ENCODE results near the gene FBXO42. TPM values are rescaled to one million over a fixed set of nuclear protein-coding genes. Genes with fewer than 3 reads are reported as not detected.

Gene FBXO42
- total RNA-seq, 4 donors from 2014 or later, result 24.3 to 41.9 (median 31.9) TPM

DNA sequence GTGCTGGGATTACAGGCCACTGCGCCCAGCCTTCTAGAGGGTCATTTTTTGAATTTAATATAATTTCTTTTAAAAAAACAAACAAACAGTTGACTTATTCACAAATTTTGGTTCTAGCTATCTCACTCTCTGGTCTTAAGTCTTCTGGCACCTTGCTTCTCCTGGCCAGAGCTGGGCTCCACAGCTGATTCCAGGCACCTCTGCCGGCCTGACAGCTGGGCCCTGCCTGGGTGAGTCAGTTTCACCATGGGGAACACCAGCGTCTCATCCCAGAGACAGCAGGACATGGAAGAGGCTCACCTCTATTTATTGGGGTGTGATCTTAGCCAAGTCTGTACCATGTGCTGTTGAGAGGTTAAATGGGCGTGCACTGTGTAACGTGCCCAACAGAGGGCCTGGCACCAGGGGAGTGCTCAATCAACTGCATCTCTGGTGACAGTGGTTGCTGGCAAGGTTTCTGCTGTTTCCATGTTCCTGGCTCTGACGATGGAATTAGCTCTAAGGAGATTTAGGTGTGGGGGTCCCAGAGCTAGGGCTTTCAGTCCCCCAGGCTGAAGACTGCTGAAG, 116.3 kb downstream of the FBXO42 start:
- Histone ChIP-seq H3K27ac (peak overlapping the region; percentile 79 to 89 (median 79)), H3K9me3 (no peaks in the 10 kb centered on the region), H3K36me3 (no peaks in the 10 kb centered on the region), H3K27me3 (no peaks in the 10 kb centered on the region), H3K4me1 (peaks cover 7 to 24% of the 10 kb centered on the region in 2 donors), H3K4me3 (replicated peaks in 1 of 3) (peak overlapping the region in 1 of 3 donors; percentile 66)
- peak; percentile 83 to 84 for DNase-seq
- TF ChIP-seq POLR2A (IDR thresholded peaks at IDR 0.05), result peak in 1 of 2 donors; percentile 59
- TF ChIP-seq, protein P1, sequence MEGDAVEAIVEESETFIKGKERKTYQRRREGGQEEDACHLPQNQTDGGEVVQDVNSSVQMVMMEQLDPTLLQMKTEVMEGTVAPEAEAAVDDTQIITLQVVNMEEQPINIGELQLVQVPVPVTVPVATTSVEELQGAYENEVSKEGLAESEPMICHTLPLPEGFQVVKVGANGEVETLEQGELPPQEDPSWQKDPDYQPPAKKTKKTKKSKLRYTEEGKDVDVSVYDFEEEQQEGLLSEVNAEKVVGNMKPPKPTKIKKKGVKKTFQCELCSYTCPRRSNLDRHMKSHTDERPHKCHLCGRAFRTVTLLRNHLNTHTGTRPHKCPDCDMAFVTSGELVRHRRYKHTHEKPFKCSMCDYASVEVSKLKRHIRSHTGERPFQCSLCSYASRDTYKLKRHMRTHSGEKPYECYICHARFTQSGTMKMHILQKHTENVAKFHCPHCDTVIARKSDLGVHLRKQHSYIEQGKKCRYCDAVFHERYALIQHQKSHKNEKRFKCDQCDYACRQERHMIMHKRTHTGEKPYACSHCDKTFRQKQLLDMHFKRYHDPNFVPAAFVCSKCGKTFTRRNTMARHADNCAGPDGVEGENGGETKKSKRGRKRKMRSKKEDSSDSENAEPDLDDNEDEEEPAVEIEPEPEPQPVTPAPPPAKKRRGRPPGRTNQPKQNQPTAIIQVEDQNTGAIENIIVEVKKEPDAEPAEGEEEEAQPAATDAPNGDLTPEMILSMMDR (IDR thresholded peaks at IDR 0.05), result peak in 4 of 6 experiments; percentile 41 to 63 (median 44)
- intact Hi-C loops (cut with DNase I), result loop anchor here (5.0 kb wide), 1 partner anchor 34 kb away; no protein-coding TSS in a partner anchor
- 33 to 34% methylated on average over 6 of the region's 6 CpGs for WGBS, 2 donors

GRCh38 chr1:16235347-16235746, 116.9 kb downstream of the FBXO42 start:
- no peaks in the 10 kb centered on the region for H3K27me3 ChIP-seq
- intact Hi-C loops (cut with DNase I), result loop anchor here (5.0 kb wide), 1 partner anchor 33 kb away; no protein-coding TSS in a partner anchor
- TF ChIP-seq, protein P1 (IDR thresholded peaks at IDR 0.05), result no peak
- no peak for TF ChIP-seq POLR2A (IDR thresholded peaks at IDR 0.05)
- WGBS, 2 donors, result 92 to 93% methylated on average over 2 of the region's 2 CpGs
- H3K27ac ChIP-seq, result no peak overlapping the region
- no peaks in the 10 kb centered on the region for H3K36me3 ChIP-seq
- no peaks in the 10 kb centered on the region for H3K9me3 ChIP-seq
- DNase-seq, result no peak
- H3K4me3 ChIP-seq (replicated peaks in 1 of 3), result no peak overlapping the region
- peaks cover 7 to 24% of the 10 kb centered on the region in 2 donors for H3K4me1 ChIP-seq

DNA sequence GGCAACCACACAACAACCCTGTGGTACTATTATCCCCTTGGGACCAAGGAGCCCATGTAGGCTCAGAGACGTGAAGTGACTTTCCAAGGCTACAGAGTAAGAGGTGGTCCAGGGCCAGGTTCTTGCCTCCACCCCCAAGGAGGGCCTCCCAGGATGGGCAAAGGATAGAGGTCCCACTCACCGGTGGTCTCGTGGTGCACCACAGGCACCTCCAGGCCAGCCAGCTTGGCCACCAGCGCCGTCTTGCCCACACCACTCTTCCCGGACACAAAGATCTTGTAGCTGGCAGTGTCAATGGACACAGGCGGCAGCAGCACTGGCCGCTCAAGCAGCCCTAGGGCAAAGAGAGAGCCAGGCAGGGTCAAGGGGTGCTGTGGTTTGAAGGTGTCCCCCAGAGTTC, 118.8 kb downstream of the FBXO42 start:
- Histone ChIP-seq H3K27me3 (no peaks in the 10 kb centered on the region), H3K36me3 (no peaks in the 10 kb centered on the region), H3K4me1 (peaks cover 7 to 25% of the 10 kb centered on the region in 2 donors), H3K27ac (no peak overlapping the region), H3K4me3 (replicated peaks in 1 of 3) (no peak overlapping the region), H3K9me3 (no peaks in the 10 kb centered on the region)
- DNase-seq, result no peak
- TF ChIP-seq, protein P1 (IDR thresholded peaks at IDR 0.05), result no peak
- no peak for TF ChIP-seq POLR2A (IDR thresholded peaks at IDR 0.05)
- 98% methylated on average over 8 of the region's 8 CpGs for WGBS, 2 donors
- intact Hi-C loops (cut with DNase I), result no loop called here

DNA sequence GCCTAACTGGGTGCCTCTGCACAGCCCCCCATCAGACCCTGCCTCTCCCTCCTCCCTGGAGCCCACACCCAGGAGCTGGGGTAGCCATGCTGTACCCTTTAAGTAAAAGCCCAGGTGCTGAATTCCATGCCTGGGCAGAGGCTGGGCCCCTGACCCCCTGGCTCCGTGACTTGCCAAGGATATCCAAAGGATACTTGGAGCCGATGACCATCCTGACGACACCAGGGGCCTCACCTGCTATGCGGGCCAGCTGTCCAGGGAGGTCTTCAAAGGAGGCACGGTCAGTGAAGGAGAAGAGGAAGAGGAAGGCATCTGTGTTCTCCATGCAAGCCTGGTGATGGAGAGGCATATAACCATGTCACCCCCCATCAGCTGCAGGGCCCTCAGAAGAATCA, 120.0 kb downstream of the FBXO42 start:
- no peak for DNase-seq
- TF ChIP-seq POLR2A (IDR thresholded peaks at IDR 0.05), result no peak
- TF ChIP-seq, protein P1 (IDR thresholded peaks at IDR 0.05), result no peak
- no peaks in the 10 kb centered on the region for H3K27me3 ChIP-seq
- 94% methylated on average over 5 of the region's 5 CpGs for WGBS, 2 donors
- H3K9me3 ChIP-seq, result no peaks in the 10 kb centered on the region
- H3K27ac ChIP-seq, result no peak overlapping the region
- intact Hi-C loops (cut with DNase I), result no loop called here
- H3K4me1 ChIP-seq, result peaks cover 11 to 27% of the 10 kb centered on the region in 2 donors
- no peak overlapping the region for H3K4me3 ChIP-seq (replicated peaks in 1 of 3)
- no peaks in the 10 kb centered on the region for H3K36me3 ChIP-seq
